ENCODE measurements around the gene SMAD3.
A peak's percentile ranks its signal among the peaks of the same experiment; 100 is the strongest.

The SMAD3 gene

DNA sequence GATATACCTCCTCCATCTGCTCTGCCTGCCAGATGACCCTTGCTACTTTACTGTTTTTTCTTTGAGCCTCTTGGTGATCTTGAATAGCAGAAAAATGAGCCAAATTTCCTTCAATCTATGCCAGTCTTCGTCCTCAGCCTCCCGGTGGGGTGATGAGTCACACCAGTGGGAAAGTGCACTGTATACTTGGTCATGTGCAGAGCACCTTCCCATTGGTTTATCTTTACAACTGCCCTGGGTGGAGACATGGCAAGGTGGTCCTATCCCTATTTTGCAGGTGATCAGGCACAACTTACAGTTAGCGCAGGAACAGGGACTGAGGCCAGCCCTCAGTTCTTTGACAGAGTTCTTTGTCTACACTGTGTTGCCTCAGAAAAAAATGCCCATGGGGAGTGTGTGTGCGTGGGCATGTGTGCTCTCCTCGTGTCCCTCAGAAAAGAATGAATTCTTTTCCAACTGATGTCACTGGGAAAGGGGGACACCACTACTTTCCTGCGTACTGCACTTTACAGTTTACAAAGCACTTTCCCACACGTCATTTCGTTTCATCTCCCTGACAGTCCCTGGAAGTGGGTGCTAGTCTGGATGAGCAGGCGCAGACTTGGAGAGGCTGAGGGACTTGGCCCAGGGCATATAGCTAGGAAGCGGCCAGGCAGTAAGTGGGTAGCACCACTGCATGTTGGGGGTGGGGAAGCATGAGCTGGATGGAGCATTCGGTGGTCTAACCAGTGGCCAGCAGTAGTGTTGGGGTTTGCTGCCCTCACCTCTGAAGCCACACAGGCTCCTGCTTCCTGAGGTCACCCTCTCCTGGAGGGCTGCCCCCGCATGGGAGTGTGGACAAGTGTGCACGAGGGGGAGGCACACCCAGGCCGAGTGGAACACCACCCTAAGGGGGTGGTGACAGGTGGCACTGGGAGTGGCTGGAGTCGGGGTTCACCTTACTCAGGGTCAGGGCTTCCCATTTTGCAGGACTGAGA is 24.1 kb downstream of the SMAD3 start:
- no peak for DNase-seq (ENCODE audit: low read depth)

GRCh38 chr15:67090297-67091070 is 25.1 kb downstream of the SMAD3 start:
- DNase-seq (ENCODE audit: low read depth) = no peak
- TF ChIP-seq, protein P1, sequence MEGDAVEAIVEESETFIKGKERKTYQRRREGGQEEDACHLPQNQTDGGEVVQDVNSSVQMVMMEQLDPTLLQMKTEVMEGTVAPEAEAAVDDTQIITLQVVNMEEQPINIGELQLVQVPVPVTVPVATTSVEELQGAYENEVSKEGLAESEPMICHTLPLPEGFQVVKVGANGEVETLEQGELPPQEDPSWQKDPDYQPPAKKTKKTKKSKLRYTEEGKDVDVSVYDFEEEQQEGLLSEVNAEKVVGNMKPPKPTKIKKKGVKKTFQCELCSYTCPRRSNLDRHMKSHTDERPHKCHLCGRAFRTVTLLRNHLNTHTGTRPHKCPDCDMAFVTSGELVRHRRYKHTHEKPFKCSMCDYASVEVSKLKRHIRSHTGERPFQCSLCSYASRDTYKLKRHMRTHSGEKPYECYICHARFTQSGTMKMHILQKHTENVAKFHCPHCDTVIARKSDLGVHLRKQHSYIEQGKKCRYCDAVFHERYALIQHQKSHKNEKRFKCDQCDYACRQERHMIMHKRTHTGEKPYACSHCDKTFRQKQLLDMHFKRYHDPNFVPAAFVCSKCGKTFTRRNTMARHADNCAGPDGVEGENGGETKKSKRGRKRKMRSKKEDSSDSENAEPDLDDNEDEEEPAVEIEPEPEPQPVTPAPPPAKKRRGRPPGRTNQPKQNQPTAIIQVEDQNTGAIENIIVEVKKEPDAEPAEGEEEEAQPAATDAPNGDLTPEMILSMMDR (IDR thresholded peaks at IDR 0.05; ENCODE audit: low read depth, low read length, missing control alignments) = no peak
- H3K4me3 ChIP-seq (ENCODE audit: low read depth, low read length) = no peak overlapping the region; the same call in 1 of the 2 replicates

More for the DNA sequence above, 24.1 kb downstream of the SMAD3 start:
- TF ChIP-seq, protein P1 (IDR thresholded peaks at IDR 0.05; ENCODE audit: low read depth, low read length, missing control alignments) = no peak
- H3K4me3 ChIP-seq (ENCODE audit: low read depth, low read length) = no peak overlapping the region

DNA sequence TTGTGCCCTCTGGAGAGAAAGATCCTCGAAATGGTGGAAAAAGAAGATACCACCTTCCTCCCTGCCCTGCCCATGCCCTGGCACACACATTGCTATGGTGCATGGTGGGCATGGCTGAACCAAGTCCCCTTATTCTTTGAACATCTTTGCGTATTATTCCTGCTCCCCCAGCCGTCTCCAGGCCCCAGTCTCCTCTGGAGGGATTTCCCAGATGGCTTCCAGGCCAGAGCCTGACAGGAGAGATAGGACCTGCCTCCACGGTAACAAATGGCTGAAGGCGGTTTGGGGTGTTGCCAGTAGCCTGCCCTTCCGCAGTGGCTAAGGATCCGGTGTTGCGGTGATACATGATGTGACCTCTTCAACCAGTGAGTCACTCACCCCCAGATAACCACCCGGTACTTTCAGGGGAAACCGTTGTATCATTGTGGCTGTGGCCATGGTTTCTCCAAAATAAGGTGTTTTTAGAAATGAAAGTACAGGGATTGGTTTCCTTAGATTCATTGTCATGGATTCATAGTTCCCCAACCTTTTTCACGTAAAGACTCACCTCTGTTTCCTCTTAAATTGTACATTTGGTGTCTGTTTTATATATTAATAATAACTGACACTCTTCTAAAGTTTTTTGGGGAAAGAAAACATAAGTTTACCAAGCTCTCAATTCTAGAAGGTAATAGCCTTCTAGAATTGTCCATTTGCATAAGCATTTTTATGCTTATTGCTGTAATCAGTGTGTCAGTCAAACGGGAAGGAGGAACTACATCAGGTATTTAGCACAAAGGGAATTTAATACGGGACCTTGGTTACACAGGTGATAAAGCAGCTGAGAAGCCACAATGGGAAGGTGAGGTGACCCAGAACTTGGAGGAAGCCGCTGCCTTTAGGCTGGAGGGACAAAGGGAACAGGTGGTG is 25.9 kb downstream of the SMAD3 start:
- H3K4me3 ChIP-seq (ENCODE audit: low read depth, low read length) = no peak overlapping the region; the same call in 1 of the 2 replicates
- DNase-seq (ENCODE audit: low read depth) = peak; percentile 87
- TF ChIP-seq, protein P1 (IDR thresholded peaks at IDR 0.05; ENCODE audit: low read depth, low read length, missing control alignments) = no peak

GRCh38 chr15:67091980-67092677 is 26.7 kb downstream of the SMAD3 start:
- TF ChIP-seq, protein P1 (IDR thresholded peaks at IDR 0.05; ENCODE audit: low read depth, low read length, missing control alignments) = no peak
- no peak overlapping the region for H3K4me3 ChIP-seq (ENCODE audit: low read depth, low read length)
- no peak for DNase-seq (ENCODE audit: low read depth)

- DNase-seq (ENCODE audit: low read depth) = no peak
- TF ChIP-seq, protein P1 (IDR thresholded peaks at IDR 0.05; ENCODE audit: low read depth, low read length, missing control alignments) = no peak
- no peak overlapping the region for H3K4me3 ChIP-seq (ENCODE audit: low read depth, low read length)
Measured at GRCh38 chr15:67092752-67093503, 27.5 kb downstream of the SMAD3 start.
